ENCODE results near the gene FERD3L. TPM values are rescaled to one million over a fixed set of nuclear protein-coding genes. Genes with fewer than 3 reads are reported as not detected.
A peak's percentile ranks its signal among the peaks of the same experiment; 100 is the strongest.
"Not testable (repeated sequence)": the region's sequence is repeated elsewhere in the genome, so short reads cannot be mapped to it uniquely, and the experiment has no call there.

FERD3L gene, protein sequence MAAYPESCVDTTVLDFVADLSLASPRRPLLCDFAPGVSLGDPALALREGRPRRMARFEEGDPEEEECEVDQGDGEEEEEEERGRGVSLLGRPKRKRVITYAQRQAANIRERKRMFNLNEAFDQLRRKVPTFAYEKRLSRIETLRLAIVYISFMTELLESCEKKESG
- not detected for total RNA-seq

DNA sequence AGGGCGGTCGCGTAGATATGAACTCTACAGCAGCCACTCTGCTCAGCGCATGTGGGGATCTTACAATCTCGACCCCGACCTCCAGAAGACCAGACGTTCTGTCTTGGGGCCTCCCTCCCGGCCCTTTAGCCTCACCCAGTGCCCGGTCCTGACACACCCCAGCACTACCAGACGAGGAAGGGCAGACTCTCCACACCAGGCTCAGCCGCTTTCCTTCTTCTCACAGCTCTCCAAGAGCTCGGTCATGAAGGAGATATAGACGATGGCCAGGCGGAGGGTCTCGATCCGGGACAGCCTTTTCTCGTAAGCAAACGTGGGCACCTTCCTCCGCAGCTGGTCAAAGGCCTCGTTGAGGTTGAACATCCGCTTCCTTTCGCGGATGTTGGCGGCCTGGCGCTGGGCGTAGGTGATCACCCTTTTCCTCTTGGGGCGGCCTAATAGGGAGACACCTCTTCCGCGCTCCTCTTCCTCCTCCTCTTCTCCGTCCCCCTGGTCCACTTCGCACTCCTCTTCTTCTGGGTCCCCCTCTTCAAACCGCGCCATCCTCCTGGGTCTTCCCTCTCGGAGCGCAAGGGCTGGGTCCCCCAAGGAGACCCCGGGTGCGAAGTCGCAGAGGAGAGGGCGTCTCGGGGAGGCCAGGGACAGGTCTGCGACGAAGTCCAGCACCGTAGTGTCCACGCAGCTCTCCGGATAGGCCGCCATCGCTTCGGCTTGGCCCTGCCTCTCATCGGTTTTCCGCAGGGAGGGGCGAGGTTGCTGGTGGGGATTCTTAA is at the start of gene FERD3L:
TSS of gene FERD3L (minus strand) at position 761 of the 773 bp plus-strand sequence. CDS start at position 702, 59 bp downstream.
- FAIRE-seq (no peak), DNase-seq (ENCODE audit: low spot score in 2 of 2) (no peak)

DNA sequence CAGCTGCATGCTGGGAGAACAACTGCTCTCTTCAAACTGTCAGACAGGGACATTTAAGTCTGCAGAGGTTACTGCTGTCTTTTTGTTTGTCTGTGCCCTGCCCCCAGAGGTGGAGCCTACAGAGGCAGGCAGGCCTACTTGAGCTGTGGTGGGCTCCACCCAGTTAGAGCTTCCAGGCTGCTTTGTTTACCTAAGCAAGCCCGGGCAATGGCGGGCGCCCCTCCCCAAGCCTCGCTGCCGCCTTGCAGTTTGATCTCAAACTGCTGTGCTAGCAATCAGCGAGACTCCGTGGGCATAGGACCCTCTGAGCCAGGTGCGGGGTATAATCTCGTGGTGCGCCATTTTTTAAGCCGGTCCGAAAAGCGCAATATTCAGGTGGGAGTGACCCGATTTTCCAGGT is 49.2 kb upstream of the FERD3L start:
- FAIRE-seq; DNase-seq (ENCODE audit: low spot score in 2 of 2): not testable (repeated sequence)

DNA sequence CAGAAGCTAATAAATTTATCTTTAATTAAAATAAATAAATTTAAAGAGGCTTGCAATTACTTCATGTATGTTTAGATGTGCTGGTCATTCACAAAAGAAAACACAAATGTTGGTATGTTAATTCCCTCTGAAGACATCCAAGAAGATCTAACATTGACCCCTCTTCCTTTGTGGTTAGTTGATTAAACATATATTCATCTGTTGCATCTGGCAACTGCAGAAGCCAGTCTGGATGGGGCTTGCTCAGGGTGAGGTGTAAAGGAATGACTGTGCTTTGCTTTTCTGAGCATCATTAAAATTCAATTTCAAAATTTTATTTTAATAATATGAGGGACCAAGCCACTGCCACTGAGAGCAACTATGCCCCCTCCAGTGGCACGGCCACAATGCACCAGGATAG is 36.4 kb upstream of the FERD3L start:
- no peak for DNase-seq (ENCODE audit: low spot score in 2 of 2)
- no peak for FAIRE-seq

DNA sequence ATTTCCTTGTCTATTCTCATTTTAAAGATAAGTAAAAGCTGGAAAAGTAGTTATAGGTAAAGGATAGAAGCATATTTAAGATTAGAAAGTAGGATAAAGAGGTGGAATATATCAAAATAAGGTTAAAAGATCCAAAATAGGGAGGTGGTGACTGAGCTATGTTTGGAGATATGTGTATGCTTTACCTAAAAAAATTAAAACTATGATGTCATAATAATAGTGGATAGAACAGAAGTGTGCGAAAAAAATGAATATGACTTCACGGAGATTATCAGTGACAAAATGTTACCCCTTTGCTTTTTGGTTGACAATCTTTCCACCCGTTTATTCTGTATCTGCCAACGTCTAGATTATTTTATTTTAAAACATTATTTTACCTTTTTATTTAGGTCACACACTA is 33.4 kb upstream of the FERD3L start:
- DNase-seq (ENCODE audit: low spot score in 2 of 2) (no peak), FAIRE-seq (no peak)

DNA sequence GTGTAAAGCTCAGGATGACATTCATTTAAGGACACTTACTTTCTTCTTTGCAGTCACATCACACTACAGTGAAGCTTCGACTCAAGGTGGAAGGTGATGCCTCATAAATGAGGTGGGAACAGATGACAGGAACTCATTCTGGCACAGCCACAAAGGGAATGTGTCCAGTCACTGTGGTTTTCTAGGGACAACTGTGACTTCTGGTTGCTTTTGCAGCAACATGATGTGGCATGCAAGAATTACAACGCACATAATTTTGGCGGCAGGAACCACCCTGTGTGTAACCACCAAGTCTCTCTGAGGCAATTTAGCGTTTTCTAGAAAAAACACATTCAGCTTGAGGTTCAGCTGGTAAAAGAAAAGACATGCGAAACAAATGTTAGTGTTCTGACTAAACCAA is 32.0 kb upstream of the FERD3L start:
- FAIRE-seq: no peak
- DNase-seq (ENCODE audit: low spot score in 2 of 2): no peak

DNA sequence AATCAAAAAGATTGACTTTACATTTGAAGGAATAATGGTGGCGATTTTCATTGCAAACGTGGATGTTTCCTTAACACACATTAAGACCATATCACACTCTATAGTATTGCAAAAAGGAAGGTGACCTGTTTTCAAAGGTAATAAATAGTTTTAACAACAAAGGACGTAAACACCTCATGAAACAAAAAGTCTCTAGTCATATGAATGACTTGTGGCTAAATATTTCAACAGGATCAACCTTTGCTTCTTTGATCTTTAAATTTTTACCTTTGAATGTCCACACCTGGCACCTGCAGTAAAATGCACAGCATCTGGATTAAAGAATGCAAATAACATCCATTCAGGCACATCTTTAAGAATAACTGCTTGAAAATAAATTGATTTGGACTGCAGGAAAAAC is 30.0 kb upstream of the FERD3L start:
- DNase-seq (ENCODE audit: low spot score in 2 of 2) (no peak), FAIRE-seq (no peak)

DNA sequence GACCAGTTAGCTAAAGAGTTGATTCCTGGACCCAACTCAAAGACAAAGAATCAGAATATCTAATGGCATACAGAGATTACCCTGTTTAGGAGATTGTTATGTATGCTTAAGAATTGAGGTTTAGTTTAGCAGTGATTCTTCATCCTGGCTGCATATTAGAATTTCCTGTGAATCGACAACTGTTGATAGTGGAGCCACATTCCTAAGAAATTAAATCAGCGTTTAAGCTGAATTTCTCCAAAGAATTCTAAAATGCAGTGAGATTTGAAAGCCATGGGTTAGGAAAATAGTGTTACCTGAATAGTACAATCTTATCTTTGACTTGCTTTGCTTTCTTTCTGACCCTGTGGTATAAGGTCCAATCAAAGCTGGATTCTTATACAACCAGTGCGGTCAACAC is 16.4 kb upstream of the FERD3L start:
- DNase-seq (ENCODE audit: low spot score in 2 of 2): no peak
- no peak for FAIRE-seq

DNA sequence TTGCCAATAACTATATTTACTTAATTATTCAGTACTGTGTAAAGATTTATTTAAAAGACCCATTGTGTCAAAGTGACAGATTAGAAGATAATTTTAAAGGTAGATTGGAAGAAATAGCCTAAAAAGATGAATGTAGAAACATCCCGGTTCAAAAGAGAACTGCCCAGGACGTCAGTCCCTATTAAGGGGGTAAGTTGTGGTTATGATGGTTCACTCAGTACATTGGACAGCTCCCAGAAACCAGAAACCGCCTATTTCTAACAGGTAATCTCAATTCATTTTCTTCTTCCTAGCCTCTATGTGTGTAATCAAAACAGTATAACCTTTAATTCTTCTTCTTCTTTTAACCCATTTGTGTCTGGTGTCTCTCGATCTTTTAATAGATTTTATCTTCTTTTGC is 1.5 kb upstream of the FERD3L start:
- no peak for FAIRE-seq
- DNase-seq (ENCODE audit: low spot score in 2 of 2): no peak

DNA sequence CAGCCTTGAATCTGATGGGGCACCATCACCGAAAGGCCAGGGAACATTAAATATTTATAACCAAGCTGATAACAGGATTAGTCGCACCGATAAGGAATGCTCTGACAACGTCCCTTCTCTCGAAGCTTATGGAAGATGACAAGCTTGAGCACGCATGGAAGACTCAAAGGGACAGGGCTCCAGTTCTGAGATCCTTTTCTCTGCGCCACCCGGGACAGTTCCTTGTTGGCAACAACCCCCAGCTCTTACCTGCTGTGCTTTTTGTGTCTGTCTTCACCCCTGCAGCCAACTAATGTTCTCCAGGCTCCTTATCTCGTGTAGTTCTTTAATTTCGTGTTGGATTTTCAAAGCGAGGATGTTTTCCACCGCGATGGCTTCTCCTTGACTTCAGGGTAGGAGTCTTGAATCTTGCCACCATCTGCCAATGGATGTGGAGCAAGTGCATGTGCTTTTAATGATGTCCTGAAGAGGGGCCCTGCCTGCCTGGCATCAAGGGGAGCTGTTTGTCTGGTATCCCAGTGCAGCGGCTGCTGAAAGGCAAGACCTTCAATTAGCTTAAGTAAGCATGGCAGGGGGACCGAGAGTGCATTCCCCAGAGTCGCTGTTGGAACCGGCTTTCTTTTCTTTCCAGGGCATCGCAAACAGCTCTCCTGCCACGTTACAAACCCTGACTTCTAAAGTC is 354 bp upstream of the FERD3L start:
- FAIRE-seq (no peak), DNase-seq (ENCODE audit: low spot score in 2 of 2) (no peak)

DNA sequence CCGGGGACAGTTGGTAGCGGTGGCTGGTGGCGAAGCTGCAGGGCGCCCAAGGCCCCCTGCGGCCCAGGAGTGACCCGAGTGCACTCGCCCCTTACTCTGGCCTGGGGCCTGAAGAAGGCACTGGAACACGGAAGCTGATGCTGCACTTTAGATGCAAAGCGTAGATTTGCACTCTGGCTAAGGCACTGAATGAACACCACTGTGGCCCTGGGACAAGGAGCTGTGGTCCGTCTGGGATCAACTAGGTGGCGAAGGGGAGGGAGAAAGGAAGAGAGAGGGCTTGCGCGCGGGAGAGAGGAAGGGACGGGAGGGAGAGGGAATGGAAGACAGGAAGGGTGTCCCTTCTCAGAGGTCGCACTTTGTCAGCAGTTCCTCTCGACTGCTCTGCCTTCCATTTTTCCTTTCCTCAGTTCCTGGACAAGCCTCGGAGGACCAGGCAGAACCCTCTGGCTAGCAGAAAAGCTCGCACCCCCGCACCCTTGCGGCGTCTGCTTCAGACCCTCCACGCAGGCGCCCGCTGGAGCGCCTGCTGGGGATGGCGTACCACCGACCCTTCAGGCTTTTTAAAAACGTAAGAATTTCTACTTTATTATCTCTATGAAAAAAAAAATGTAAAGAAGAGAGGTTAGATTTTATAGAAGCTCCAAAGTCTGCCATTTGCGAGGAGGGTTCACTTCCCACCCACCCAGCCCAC is 1.2 kb downstream of the FERD3L start:
- FAIRE-seq (no peak), DNase-seq (ENCODE audit: low spot score in 2 of 2) (no peak)

DNA sequence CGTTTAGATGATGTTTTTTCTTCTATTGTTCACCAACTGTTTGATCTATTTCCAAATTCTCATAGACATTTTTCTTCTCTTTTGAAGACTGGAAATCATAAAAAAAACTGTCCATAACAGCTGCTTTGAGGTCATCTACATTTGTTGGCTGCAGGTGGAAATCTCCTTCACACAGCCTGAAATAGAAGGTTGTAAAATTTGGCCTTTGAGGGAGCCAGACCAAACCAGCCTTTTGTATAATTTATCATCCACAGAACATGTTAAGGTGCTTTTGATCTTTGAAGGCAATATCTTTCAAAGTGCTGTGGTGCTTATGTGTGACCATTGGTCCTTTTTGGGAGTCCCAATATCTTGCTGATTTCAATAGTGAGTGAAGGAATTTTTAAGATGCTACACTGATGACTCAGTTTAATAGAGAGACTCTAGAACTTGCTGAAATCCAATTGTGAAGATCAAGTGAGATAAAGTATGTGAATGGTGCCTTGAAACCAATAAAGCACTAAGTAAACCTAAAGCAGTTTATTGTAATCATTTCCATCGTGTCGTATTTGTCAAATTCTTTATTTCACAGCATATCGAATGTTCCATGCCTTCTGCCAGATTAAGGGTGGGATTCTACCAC is 5.4 kb downstream of the FERD3L start:
- no peak for FAIRE-seq

DNA sequence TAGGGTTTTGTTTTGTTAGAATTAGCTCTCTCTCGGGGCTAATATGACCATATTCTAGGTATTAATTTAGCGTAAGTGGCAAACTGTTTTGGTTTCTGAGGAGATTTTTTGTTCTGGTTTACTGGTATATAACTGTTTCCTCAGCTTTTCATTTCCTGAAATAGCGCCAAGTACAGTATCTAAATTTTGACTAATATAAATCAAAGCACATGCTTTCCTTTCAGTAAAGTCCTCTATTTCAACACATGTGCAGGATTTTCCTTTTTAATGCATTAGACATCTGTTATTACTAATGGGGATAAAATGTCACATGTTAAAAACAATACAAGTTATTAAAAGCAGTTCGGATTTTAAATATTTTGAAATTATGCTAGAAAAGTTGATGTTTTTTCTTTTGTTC is 11.3 kb downstream of the FERD3L start:
- FAIRE-seq (no peak), DNase-seq (ENCODE audit: low spot score in 2 of 2) (no peak)

More for the DNA sequence above, 5.4 kb downstream of the FERD3L start:
- DNase-seq (ENCODE audit: low spot score in 2 of 2): no peak

DNA sequence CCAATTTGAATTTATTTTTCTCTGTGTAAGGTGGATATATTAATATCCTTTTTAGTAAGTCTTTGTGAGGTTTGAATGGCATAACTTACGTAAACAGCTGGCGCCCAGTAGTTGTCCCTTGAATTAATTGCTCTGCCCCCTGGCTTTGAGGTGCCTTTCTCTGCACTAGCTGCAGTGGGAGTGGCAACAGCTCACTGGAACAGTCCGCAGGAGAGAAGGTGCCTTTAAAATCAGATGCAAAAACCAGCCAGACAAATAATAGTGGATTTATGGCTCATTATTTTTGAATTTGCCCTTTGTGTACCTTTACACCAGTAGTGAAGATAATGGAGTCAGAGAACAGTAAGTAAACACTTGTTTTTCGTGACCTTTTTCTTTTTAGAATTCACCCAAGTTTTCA is 11.8 kb downstream of the FERD3L start:
- no peak for FAIRE-seq

DNA sequence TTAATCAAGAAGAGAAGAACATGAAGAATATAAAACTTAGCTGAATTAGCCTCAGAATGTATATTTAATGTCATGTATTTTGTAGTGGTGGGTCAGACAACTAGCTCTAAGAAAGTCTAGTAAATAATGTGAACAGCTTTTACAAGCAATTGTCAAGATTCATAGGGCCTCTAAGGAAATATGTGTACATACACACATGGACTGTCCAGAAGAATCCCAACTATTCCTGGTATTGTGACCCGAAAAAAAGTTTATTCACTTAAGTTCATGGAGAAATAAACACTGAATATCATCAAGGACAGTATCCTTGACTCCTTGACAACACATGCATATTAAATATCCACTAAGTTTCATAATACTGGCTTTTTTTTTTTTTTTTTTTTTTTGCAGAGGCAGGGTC is 16.4 kb downstream of the FERD3L start:
- no peak for DNase-seq (ENCODE audit: low spot score in 2 of 2)

More for the DNA sequence above, 11.8 kb downstream of the FERD3L start:
- DNase-seq (ENCODE audit: low spot score in 2 of 2): no peak

DNA sequence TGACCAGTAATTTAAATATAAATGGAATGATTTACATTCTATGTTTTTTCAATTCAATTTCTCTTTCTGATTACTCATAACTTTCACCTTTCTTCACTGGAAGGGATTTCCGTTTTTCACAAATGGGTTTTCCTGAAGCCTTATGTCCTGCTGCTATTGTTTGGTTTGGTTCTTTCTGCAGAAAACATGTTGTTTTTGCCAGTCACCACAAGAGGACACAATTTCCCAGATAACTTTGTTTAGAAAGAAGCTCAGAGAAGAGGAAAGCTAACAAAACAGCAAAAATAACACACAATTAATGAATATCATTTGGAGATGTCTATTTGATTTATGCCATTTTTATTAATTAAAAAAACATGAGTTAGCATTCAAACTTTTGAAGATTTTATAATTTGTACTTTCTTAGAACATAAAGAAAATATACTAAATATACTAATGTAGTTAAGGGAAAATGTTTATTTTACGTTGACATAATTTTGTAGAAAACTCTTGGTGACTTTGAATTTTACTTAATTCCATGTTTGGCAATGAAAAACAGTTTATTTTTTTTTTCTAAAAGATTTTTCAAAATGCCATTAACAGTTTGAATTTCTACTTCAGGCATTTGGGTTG is 23.1 kb downstream of the FERD3L start:
- DNase-seq (ENCODE audit: low spot score in 2 of 2) (peak in 1 of 2 donors; percentile 37), FAIRE-seq (peak; percentile 92)

More for the DNA sequence above, 16.4 kb downstream of the FERD3L start:
- FAIRE-seq: no peak

DNA sequence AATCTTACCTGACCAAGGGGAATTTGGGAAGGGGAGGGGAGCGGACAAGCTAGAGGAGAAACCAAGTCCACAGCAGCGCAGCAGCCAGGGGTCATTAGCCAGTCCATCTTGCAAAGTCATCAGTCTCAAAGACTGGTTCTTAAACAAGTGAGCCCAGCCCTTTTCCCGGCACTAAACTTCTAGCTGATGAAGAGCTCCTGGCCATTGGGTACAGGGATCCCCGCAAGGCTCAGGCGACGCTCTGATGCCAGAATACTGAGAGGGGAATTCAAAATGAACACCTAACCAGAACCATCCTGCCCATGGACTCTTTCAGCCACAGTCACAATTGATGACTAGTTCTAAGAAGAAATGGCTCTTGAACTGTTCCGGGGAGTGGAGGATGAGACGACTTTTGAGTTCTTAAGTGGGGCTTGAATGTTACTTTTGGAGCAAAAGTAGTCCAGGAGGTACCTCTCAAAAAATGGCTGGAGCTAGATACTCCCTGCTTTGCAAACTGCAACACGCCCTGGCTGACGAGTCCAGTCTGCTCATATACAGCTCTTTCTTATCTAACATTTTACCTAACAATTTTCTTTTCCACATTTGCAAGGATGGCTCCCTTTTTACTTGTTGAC is 25.2 kb downstream of the FERD3L start:
- DNase-seq (ENCODE audit: low spot score in 2 of 2) (no peak), FAIRE-seq (no peak)

DNA sequence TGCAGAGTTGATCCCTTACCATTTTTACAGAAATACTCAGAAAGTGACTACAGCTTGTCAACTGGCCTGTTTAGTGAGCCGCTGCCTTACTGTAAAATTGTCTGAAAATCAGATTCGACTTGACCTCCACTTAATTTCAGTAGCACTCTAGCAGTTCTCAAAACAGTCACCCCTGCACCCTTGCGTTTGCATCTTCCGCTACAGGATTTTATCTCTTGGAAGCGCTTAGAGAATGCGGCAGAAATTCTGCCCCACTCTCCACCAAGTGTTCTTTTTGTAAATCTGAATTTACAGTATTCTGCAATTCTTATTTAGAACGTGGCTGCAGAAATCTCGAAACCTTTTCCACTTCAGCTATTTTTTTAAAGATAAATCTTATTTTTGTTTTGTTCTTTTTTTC is 25.8 kb downstream of the FERD3L start:
- FAIRE-seq: no peak

DNA sequence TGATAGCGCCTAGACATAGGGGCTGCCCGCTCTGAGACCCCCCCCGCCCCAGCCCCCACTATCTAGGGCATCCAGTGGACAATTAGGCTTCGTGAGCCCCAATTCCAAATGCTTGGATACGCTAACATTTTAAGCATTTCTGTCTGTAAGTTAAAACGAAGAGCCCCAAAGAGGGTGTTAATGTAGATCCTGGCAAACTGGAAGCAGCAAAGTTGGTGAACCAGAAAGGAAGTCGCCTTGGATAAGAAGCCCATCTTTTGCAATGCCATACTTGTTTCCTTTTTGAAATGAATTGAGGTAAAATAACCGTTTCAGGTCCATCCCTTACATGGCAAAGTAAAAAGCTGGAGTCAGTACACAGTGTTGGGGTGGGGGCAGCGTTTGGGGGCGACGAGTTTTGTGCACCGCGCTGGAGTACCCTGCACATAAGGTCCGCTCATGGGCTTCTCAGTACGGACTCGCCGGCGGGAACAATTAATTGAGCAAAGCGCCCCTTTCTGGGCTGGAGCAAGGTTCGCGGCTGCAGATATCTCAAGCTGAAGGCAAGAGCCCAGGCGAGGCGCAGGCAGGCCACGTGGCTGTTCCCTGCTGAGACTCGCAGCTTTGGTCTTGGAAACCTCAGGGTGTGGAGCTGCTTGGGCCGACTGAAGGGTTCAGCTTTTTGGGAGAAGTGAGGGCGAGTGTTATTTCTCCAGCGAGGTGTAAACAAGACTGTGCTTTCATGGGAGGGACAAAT is 26.4 kb downstream of the FERD3L start:
- DNase-seq (ENCODE audit: low spot score in 2 of 2) (no peak), FAIRE-seq (no peak)

More for the DNA sequence above, 25.8 kb downstream of the FERD3L start:
- DNase-seq (ENCODE audit: low spot score in 2 of 2): no peak

Measured in frontal cortex (tissue), 4 donors.